ENCODE data around the gene HSPB6.

GRCh38 chr19:35723671-35724070 is 33.2 kb downstream of the HSPB6 start:
- TF ChIP-seq YY1 (IDR thresholded peaks at IDR 0.05; ENCODE audit: insufficient read depth, insufficient read length) (no peak), ZNF274 (IDR thresholded peaks at IDR 0.05; ENCODE audit: low read depth, low read length) (no peak), SUZ12 (IDR thresholded peaks at IDR 0.05; ENCODE audit: extremely low read depth, insufficient read depth, insufficient read length) (no peak)
